GM19240 (cell line): ENCODE results near the gene SIL1.
"Not testable (repeated sequence)": the region's sequence is repeated elsewhere in the genome, so short reads cannot be mapped to it uniquely, and the experiment has no call there.

Experiments
- DNase-seq: peaks from one replicate; pipeline ENCODE4 v3.0.0; 2011; ENCODE audit warnings: low spot score; ENCODE audit not compliant: insufficient read length

Gene SIL1

DNA sequence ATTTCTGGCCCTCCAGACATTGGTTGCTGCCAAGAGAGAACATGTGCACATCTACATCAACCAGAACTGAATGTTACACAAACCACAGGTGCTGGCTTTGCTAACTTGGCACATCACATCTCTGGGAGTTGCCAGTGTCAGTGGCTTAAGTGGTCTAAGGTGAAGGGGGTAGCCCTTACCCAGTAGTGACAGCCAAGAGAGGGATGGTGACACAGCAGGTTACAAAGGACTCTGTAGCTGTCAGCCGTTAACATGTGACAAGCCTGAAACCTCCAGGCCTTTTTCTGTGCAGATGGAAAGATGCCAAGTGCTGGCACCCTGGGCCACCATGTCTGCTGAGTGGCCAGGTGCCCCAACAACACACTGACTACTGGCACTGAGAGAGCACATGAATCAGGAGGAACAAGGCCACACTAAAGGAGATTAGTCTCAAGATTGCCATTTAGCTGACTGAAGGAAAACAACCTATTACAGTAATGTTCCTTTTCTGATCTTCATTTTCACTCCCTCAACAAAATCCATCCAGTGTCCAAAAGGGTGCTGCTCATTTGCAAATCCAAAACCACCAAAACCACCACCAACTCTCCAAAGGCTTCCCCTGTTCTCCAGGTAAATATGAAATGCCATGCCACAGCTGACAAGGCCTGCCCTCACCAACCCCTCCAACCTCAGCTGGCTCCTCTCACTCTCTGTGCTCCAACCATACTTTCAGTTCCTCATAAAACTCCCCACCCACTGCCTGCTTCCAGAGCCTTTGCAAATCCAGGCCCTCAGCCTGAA is 20.2 kb downstream of the SIL1 start:
- no peak for DNase-seq

DNA sequence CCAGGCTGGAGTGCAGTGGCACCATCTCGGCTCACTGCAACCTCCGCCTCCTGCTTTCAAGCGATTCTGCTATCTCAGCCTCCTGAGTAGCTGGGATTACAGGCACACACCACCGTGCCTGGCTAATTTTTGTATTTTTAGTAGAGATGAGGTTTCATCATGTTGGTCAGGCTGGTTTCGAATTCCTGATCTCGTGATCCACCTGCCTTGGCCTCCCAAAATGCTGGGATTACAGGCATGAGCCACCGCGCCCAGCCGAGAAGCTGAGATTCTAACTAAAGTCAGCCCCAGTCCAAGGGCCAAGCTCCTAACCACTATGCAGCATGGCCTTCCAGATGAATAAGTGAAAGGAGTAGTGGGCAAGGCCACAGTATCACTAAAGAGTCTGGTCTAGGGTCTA is 20.9 kb downstream of the SIL1 start:
- DNase-seq = not testable (repeated sequence)

DNA sequence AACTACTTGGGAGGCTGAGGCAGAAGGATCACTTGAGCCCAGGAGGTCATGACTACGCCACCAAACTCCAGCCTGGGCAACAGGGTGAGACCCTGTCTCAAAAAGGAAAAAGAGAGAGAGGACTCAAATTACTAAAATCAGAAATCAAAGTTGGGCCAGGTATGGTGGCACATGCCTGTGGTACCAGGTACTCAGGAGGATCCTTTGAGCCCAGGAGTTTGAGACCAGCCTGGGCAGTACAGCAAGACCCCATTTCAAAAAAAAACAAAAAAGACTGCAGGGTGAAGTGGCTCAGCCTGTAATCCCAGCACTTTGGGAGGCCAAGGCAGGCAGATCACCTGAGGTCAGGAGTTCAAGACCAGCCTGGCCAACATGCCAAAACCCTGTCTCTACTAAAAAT is 23.8 kb downstream of the SIL1 start:
- not testable (repeated sequence) for DNase-seq

DNA sequence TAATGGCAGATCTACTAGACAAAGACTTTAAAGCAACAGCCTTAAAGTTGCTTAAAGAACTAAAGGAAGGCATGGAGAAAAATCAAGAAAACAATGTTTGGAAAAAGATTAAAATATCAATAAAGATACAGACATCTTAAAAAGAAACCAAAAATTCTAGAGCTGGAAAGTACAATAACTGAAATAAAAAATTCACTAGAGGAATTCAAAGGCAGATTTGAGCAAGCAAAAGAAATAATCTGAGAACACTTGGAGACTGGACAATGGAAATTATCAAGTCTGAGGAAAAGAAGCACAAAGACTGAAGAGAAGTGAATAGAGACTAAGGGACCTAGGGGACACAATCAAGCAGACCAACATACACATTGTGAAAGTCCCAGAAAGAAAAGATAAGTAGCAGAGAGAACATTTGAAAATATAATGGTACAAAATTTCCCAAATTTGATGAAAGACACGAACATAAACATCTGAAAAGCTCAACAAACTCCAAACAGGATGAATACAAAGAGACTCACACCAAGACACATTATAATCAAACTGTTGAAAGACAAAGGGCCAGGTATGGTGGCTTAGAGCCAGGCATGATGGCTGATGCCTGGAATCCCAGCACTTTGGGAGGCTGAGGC is 26.3 kb downstream of the SIL1 start:
- no peak for DNase-seq

DNA sequence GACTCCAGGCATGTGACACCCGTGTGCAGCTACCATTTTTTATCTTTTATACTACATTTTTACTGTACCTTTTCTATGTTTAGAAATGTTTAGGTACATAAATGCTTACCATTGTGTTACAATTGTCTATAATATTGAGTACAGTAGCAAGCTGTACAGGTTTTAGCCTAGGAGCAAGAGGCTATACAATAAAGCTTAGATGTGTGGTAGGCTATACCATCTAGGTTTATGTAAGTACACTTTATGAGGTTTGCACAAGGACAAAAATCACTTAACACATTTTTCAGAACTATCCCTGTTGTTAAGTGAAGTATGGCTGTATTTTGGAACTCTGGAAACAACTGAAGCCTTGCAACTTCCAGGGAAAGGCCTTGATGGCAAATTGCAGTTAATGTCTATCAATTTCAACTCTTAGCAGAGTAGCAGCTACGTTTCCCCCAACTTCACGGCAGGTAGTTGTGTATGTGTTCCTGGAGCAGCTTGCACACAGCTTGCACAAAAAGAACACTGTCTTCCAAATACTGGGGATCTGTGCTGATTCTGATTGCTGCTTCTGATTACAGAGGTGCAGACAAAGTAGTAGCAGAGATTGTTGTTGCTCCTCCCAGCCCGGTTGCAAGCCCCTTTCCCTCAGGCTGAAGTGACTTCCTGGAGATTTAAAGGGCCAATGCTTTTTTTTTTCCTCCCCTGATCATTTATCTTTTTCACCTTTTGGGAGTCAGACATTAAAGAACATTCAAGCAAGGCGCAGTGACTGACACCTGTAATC is 30.0 kb downstream of the SIL1 start:
- no peak for DNase-seq

DNA sequence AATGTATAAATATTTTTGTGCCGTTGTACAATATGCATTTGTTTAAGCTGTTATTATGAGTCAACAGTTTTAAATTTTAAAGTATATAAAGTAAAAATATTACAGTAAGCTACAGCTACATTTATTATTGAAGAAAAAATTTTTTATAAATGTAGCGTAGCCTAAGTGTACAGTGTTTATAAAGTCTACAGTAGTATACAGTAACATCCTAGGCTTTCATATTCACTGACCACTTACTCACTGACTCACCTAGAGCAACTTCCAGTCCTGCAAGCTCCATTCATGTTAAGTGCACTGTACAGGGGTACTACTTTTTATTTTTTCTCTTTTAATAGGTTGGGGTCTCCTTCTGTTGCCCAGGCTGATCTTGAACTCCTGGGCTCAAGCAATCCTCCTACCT is 30.6 kb downstream of the SIL1 start:
- DNase-seq = no peak

DNA sequence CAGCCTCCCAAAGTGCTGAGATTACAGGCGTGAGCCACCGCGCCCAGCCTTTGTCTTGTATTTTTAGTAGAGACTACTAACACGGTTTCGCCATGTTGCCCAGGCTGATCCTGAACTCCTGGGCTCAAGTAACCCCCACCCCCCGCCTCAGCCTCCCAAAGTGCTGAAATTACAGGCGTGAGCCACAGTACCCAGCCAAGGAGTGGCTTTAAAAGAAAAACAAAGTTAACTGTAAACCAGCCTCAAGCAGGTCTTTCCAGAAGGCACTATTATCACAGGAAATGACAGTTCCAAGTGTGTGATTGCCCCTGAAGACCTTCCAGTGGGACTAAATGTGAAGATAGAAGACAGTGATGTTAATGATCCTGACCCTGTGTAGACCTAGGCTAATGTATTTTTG is 31.1 kb downstream of the SIL1 start:
- DNase-seq = no peak

DNA sequence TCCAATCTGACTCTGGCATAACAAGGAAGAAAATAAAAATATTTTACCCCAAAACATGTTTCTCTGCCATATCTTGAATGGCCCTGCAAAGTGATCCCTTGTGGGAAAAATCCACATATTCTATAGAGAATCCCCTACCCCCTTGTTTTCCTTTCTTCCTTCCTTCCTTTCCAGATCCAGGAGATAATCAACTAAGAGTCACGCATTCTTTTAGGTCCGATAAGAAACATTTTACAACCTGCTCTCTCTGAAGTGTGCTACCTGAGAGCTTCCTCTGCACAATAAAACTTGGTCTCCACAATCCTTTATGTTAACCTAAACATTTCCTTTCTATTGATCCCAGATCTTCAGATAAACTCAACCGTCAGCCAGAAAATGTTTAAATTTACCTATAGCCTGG is 33.3 kb downstream of the SIL1 start:
- not testable (repeated sequence) for DNase-seq

DNA sequence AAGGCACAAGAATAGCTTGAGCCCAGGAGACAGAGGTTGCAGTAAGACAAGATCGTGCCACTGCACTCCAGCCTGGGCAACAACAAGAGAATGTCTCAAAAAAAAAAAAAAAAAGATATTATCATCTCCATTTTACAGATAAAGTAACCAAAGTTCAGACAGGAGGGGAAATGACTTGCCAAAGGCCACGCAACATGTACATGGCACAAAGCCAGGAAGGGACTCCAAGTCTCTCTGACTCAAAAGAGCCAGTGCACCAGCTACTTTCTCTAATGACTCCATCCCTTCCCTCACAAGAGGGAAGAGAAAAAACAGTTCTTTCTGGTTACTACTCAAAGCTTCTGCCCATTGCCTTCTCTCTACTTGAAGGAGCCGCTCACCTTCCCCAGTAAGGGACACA is 34.1 kb downstream of the SIL1 start:
- no peak for DNase-seq

DNA sequence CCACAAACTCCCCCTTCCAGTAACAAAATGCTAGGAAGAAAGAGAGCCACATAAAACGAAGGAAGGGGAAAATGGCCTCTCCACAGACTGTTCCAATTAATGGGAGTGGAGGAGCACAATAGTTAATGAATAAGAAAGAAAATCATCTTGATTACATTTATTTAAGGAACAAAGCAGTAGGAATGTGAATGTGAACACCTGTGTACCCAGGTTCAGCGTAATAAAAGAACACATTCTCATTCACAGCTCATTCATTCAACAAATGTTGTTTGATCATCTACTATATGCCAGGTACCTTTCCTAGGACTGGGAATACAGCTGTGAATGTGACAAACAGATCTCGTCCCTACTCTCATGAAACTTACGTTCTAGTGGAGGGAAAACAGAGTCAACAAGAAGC is 35.7 kb downstream of the SIL1 start:
- DNase-seq = no peak

DNA sequence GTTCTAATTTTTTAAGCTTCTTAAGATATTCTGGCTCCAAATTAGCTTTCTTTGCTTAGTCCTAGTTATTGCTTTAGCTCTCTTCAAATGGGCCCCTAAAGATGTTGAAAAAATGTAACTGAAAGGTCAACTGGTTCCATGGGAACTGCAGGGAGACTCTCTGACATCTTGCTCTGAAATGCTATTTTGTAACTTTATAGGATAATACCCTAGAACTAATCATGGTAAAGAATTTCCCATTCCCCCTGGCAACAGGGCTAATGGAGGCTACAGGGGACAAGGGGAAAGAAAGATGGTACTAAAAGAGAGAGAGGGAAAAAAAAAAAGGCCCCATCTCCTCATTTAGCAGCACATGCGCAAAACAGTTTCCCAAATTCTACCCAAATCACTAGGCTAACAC is 39.4 kb downstream of the SIL1 start:
- DNase-seq = no peak

DNA sequence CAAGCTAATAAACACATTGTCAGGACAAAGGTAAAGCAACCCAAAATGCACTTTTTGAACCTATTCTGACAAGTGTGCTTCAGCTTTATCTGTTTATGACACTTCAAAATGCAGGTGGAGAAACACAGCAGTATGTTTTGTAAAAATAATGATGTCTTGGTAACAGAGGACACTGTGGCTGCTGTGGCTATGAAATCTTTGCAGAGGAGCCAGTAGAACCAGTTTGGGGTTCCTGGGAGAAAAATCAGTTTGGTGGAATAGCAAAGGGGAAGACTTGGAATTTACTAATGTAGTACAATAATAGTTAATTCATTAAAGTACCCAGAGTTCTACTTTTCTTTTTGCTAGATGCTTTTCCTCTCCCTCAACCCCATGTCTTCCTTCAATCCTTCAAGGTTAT is 40.6 kb downstream of the SIL1 start:
- no peak for DNase-seq

DNA sequence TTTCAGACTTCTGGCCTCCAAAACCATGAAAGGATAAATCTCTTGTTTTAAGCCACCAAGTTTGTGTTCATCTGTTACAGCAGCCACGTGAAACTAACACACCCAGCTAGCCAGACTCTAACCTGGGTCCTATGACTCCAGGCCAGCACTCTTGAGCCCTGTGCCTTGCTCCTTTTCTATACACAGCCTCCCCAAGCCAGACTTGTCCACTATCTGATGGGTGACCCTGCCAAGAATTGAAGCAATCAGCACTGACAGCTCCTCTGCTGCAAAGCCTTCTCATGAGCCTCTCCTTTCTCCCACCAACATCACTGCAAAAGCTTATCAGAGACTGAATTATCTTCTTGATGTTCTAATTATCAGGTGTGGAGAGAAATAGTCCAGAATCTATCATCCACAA is 41.4 kb downstream of the SIL1 start:
- DNase-seq = no peak

DNA sequence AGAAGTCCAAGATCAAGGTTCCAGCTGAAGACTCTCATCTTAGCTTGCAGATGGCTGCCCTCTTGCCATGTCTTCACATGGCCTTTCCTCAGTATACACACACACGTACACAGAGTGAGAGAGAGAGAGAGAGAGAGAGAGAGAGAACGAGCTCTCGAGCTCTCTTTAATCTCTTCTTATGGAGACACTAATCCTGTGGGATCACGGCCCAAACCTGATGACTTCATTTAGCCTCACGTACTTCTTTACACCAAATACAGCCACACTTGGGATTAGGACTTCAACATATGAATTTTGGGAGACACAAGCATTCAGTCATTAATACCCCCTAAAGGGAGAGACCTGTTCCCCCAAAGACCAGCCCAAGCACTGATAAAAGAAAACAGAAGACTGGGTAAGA is 42.8 kb downstream of the SIL1 start:
- no peak for DNase-seq

DNA sequence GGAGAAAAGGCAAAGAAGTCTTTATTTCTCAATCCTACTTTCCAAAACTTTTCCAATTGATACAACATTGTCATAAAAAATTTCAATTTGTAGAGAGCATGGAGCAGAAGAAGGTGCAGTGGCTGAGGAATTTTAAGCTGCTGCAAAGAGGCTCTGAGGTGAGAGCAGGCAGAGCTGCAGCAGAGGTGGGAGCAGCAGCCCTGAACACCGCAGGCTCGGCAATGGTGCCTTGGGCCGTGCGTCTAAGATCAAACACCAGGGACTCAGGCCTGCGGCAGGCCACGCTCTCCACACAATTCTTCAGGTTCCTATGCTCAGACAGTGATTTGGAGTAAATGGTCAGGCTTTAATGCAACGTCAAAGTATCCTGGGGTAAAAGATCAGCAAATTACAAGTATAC is 46.3 kb downstream of the SIL1 start:
- DNase-seq = no peak

DNA sequence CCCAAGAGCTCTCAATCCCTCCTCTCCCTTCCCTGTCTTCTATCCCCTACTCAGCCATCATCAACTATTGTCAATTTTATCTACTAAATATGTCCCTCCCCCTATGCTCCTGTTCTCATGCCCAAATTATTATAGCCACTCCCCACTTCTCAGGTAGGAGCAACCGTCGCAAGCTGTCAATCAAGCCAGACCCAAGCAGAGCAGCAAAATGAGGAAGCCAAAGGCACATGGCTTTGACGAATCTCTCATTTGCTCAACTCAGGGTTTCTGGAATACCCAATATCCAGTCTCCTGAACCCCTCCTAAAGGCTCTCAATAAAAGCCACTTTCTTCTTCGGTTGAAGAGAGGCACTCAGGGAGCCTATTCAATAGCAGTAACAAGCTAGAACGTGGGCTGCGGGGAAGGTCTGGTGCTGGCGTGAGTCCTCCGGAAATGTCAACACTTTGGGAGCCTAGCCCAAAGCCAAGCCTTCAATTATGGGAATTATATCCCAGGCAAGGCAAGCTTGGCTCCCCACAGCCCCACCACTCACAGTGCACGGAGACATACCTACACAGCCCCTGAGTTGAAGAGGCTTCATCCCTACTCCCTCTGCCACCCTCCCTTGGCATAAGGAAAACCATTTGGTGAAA is 47.7 kb downstream of the SIL1 start:
- DNase-seq = no peak

DNA sequence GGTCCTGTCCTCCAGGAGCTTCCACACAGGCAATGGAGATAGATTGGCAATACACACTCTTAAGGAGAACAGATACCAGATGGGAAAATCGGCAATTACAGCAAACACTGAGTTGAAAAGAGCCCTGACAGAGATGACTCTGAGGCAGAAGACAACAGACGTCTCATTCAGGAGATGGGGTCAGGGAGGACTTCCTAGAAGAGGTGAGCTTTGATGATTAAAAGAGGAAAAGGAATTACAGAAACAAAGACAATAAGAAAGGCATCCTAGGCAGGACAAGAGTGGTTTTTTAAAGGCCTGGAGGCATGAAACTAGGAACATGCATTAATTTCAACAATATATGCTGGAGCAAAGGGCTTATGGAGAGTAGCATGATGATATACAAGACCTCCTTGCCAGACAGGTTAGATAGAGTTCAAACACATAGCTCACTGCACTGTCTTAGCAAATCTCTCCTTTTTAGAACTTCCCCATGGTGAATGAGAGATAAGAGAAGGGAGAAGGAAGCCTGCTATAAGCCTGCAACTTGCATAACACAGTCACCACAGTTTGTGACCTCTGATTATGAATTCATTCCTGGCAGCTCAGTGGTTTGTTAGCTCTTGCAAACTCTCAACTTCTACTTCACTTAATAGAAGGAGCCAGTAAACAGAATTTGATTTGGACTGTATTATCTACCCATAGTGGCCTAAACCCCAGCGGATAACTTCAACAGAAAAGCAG is 48.5 kb downstream of the SIL1 start:
- no peak for DNase-seq

DNA sequence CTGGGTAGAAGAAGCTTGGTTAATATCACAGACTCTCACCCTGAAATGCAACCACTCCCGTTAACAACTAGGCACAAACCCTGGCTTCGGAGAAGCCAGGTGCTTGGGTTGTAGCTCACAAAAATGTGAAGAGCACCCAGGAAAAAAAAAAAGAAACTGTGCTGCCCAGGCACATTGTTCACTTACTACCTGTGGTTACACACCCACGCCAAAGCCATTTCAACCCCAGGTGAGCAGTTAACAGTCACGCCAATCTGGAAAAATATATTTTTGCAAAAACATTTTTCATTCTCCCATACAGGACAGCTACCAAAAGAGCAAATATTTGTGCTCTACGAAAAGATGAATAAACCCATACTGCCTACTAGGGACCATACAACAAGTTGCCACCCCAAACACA is 49.2 kb downstream of the SIL1 start:
- no peak for DNase-seq

DNA sequence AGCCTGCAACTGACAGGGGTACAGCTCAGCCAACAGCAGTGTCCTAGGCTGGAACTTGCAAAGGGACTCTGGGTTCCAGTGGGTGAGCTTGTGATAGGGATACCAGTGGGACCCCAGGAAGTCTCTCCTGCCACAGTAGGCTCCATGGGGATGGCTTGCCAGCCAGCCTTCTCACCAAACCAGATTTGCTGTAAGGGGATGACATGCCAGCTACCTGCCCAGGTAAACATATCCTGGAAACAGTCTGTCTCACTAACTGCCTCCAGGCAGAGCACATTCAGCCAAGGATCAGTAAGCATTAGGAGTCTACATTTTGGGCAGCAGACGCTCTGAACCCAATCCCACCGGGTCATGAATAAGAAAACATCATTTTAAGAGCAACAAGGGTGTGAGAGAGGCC is 49.9 kb downstream of the SIL1 start:
- no peak for DNase-seq

DNA sequence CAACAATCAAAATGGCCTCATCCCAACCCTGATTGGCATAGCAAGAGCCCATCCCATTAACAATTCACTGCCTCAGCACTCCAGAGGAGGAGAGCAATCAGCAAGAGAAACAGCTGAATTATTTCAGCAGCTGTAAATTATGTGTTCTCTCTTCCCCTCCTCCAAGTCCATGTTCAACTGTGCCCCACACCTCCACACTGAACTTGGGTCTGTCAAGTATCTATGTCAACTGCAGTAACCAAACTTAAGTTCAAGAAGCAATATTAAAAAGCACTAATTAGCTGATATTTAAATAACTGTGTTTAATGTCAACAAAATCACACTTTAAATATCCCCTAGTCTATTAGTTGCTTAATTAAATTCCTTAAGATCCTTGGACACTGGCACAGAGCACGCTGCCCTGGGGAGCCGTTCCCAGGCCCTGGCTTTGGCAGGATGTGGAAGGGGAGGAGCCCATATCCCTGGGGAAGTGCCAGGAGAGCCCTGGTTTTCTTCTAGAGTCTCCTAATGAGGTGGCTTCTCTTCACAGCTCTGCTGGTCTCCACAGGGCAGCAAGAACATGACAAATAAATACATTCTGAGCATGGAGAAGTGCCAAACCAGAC is 50.6 kb downstream of the SIL1 start:
- no peak for DNase-seq
